ENCODE data around the gene KRIT1.
"Not testable (repeated sequence)": the region's sequence is repeated elsewhere in the genome, so short reads cannot be mapped to it uniquely, and the experiment has no call there.

Gene KRIT1

DNA sequence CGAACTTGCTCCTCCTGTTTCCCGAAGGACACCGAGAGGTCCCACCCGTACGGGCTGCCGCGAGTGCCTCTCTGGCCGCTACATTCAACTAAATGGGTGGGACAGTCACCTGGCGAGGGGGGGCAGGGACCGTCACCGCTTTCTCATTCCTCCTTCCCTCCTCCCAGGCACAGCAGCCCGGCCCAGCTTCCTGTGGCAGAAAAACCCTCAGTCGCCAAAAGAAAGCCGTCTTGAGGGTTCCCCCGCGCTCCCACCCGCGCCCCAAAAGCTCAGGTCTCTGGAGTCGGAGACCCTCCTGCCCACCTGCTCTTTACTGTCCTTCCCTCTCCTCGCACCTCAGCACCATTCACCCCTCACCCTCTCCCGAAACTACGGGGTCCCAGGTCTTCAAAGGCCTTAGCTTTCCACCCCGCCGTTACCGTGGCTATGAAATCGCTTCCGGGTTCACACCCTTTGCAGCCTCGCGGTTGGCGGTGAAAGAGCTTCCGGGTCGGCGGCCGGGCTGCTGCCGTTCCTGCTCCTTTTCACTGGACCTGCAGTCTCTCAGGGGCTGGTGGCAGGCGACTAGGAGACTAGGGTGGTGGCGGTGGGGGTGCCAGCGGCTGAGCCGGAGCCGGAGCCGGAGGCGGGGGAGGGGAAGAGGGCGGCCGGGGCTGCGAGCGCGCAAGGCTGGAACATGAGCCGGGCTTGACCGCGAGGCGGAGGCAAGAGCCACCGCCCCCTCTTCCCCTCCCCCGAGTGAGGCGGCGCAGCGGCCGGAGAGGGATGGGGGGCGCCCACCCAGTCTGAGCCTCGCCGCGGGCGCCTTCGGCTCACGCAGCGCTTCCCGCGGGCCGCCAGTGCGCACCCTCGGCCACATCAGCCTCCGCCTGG lies at the start of gene KRIT1, which contains the start of gene ANKIB1:
KRIT1 (minus strand) TSS at position 428 of the 873 bp plus-strand sequence. CDS start 3,779 bp downstream, outside the sequence.
ANKIB1 (plus strand) TSS at position 488 of the 873 bp plus-strand sequence. CDS start 49,005 bp downstream, outside the sequence.
- peak; percentile 85 for DNase-seq

DNA sequence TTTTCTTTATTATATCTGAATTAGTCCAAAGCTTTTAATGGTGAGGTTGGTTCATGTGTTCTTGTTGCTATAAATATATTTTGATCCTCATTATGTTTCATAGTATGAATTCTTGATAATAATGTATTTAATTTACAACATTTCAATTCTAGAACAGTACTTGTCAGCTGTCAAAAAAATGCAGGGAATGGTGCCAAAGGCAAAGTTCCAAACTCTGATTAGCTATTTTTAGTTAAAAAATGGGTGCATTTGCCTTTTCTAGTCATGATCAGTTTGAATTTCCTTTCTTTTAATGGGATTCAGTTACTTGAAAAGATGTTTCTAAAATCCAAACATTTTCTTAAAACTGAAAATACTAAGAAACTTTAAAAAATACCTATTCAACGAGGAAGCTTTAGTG lies 49.7 kb upstream of the KRIT1 start:
- no peak for DNase-seq

DNA sequence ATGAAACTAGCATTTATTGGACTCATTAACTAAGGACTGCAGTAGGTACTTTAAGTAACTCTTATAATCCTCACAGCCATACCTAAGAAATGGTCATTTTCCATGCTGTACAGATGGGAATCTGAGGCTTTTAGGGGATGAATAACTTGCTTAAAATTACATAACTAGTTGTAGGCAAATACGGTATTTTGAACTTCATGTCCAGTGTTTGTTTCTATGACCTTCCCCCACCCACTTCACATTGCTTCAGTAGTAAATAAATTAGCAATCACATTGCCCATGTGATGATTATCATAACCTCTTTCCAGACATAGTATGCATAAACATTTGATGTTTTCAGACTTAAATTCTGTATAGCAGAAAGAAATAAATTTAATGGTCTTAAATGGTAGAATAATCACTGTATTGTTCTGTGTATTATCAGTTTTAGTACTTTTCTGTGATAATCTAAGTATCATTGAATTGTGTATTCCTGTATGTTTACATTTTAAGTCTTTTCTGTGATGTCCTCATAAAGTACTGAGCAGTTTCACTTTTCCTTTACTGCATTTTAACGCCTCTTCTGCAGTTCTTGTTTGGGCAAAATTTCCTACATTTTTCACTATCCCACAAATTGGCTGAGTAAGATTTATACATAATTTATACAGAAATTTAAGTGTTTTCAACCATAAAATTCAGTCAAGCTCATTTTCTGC lies 48.3 kb upstream of the KRIT1 start:
- no peak for DNase-seq

DNA sequence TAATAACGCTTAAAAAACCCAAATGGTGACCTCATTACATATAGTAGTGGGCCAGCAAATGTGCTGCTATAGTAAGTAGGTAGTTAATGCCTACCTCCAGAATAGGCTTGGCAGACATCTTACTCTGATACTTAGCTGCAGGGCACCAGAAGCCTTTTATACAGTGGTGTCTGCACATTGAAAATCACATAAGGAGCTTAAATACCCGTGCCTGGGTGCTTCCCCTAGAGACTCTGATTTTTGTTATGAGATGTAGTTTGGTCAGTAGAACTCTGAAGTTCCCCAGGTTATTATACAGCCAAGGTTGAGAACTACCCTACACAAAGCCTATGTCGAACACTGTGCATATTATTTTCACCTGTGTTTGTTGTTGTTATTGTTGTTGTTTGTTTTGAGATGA lies 47.3 kb upstream of the KRIT1 start:
- no peak for DNase-seq

DNA sequence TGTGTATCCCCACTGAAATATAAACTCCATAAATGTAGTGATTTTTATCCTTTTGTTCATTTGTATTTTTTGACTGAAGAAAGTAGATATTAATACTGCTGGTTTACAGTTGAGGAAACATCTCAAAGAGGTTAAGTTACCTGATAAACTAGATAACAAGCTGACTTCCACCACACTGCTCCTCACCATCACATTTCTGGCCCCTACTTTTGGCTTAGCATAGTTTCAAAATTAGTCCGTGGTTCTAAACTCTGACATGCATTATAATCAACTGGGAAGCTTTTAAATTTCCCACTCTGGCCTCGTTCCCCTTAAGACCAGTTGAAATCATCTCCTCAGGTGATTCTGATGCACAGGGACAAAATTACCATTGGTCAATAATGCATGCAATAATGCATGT lies 43.6 kb upstream of the KRIT1 start:
- DNase-seq, result no peak

DNA sequence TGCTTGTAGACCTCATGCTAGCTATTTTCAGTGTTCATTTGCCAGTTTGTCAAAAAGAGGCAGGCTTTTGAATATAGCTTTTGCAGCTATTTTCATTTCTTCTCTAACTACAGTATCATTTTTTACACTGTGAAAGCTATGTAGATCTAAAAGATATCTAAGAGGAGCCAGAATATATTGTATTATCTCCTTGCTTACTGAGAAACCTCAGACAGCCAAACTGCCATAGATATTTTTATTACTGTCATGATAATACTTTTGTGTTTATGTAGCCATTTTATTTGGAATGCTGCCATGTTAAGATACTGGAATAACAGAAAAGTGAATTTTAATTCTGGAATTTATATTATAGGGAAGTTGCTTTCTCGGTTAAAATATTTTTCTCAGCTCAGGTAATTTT lies 37.2 kb upstream of the KRIT1 start:
- DNase-seq, result no peak

DNA sequence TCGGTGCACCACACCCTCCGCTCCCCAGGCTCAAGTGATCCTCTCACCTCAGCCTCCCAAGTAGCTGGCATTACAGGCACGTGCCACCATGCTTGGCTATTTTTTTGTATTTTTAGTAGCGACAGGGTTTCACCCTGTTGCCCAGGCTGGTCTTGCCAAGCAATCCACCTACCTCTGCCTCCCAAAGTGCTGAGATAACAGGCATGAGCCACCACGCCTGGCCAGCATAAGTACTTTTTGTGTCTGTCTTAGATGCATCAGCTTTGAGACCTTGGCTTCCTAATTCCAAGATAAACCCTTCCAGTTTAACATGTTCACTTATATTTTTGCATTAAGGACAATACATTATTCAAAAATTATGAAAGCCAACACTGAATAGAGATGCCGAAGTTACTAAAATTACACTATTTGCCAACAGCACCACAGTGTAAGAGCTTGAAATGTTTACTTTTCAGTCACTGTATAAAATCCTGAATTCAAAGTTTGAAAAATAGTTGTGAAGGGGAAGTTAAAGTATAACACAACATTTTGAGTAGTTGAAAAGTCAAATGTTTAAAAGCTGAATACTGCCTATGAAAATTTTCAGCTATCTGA lies 36.6 kb upstream of the KRIT1 start:
- DNase-seq, result no peak

DNA sequence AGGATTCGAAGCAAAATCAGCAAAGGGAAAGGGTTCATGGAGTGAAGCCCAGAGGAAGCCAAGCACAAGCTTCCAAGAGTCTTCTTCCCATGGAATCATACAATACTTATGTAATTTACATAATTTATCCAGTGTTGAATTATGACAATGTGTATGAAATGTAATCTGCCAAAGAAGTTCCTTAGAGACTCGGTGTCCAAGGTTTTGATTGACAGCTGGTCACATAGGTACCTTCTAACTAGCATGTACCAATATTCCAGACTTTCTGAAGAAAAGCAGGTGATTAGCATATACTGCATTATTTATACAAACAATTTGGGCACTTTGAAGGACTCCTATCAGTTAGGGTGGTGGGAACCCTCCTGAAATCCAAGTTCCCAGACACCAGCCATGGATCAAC lies 35.3 kb upstream of the KRIT1 start:
- DNase-seq, result no peak

DNA sequence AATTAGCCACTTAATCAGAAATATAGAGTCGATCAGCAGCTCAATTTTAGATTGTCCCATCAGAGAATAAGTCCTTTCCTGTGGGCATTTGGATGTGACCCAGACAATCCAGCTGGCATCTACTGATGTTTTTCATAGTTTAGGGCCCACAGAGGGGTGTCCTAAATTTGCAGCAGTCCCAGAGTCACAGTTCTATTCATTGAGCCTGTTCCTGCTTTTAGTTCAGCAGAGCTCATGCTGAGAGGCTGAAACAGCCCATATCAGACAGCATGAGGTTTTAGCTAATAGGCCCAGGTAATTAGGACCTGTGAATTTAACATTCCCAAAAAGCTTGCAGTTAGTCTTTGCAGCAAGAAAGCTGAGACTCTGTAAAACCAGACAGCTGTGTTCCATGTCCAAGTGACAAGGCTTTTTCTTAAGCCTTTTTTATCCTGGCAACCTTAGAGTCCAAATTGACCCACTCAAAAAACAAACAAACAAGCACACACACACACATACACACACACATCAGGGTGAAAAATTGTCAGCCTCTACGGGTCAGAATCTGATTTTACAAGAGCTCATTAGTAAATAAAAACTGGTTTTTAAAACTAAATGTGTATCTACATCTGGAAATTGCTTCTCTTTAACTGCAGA lies 33.8 kb upstream of the KRIT1 start:
- DNase-seq, result no peak

DNA sequence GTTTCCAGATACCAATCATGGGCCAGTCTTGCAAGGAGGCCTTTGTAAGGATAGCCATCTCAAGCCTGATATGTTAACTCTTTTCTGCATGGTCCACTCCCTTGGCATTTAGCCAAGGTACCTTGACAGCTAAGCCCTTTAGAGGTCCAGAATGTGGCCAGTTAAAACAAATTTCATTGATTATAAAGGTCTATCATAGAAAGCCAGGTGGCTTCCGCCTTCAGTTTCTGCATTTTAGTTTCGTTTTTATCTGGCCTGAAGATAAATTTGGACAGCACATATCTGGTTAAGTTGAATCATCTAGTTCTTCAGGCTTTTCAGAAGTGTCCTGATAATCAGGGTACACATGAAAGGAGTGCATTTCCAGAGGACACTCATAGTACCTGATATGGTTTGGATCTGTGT lies 30.7 kb upstream of the KRIT1 start:
- no peak for DNase-seq

DNA sequence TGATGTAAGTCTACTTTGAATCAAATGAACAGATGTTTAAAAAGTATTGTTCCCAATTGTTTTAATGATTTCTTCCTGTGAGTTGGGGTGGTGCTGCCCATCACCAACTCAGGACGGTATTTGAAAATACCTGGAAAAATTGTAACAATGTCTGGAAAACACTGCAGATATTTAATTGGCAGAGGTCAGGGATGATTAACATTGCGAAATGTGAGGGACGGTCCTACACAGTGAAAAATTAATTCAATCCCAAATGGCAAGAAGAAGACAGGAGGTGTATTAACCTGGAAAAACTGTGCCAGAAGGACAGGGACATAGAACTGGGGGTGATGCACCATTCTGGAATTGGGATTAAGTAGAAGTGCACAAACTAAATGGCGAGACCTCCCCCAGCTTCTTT lies 29.6 kb upstream of the KRIT1 start:
- DNase-seq, result no peak

DNA sequence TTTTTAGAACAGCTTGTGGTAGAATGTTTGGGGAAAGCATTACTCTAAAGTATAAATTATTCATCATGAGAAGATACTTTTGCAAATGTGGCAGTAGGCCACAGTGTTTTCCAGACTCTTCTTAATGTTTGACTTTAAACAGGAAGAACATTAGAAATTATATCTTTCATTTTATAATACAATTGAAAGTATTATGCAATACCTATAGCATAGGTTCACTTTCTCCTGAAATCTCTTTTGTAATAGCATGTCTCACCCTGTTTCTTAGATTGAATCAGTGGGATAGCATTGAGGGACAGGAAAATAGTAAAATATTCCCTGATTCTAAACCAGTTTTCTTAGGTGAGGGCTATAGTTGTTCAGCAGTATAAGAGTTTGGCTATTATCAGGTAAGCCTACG lies 23.2 kb upstream of the KRIT1 start:
- DNase-seq, result no peak

DNA sequence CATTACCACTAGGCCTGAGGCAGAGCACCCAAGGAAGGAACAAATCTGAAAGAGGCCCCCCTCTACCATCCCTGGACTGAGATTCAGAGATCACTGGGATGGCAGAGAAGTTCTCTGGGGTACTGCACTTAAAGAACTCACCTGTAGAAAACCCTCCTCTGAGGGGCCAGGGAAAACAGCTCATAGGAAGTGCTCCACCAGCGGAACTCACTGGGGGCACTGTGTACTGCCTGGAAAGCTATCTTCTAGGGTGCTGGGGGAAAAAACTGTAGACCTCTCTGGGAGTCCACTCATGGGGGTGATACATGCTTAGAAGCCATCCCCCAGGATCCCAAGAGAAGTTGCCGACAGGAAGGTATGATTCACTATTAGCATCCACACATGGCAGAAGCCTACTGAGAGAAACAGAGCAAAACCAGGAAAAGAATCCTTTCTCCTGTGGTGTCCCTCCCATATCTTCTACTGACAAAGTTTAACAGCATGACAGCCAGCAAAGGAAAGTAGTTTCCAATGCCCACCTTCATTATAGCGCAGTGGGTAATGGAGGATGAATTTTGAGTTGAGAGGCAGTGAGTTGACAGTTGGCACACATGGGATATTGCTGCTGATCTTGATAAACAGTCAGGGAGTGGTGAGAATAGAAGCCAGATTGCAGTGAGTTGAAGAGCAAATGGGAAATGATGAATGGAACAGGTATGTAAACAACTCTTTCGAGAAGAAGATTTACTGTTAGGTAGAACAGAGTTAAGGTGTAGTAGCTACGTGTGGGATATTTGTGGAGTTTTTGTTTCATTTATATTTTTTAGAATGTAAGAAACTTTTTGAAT lies 20.9 kb upstream of the KRIT1 start:
- DNase-seq, result no peak

DNA sequence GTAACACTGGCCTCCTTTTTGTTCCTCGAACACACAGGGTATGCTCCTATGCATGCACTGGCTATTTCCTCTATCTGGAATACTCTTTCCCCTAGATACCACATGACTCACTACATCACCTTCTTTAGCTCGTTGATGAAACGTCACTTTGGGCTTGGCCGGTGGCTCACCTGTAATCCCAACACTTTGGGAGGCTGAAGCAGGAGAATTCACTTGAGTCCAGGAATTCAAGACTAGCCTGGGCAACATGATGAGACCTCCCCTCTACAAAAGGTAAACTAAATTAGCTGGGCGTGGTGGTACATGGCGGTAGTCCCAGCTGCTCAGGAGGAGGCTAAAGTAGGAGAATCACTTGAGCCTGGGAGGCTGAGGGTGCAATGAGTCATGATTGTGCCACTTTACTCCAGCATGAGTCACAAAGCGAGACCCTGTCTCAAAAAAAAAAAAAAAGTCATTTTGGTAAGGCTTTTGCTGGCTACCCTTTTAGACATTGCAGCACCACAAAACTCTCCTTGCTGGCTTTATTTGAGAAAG lies 14.6 kb upstream of the KRIT1 start:
- no peak for DNase-seq

DNA sequence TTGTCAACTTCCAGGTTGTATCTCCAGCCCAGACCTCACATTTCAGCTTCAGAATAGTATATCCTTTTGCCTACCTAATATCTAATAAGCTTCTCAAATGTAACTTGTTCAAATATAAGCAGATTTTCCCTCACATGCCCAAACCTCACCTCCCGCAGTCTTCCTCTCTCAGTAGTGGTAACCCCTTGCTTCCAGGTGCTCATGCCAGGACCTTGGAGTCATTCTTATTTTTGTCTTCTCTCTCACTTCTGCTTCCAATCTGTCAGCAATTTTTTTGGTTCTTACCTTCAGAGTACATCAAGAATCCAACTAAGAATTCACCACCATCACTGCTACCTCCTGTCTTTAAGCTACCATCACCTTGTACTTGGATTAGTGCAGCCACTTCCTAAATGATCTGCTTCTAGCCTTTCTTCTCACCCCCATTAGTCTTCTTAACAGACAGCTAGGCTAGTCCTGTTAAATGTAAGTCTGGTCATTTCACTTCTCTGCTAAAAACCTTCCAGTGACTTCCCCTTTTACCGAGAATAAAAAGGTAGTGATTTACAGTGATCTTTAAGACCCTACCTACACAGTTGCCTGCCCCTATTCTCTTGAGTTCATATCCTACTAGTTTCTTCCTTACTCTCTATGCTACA lies 14.0 kb upstream of the KRIT1 start:
- DNase-seq, result no peak

DNA sequence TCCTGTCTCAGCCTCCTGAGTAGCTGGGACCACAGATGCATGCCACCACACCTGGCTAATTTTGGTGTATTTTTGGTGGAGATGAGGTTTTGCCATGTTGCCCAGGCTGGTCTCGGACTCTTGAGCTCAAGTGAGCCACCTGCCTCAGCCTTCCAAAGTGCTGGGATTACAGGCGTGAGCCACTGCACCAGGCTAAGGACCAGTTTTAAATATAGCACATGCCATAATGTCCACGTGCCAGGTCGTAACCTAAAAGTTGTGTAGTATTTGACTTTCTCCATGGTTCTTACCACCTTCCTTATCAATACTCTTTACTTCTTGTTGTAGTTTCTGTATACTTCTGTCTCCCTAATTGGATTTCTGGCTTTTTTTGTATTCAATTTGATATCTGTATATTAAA lies 13.3 kb upstream of the KRIT1 start:
- no peak for DNase-seq

DNA sequence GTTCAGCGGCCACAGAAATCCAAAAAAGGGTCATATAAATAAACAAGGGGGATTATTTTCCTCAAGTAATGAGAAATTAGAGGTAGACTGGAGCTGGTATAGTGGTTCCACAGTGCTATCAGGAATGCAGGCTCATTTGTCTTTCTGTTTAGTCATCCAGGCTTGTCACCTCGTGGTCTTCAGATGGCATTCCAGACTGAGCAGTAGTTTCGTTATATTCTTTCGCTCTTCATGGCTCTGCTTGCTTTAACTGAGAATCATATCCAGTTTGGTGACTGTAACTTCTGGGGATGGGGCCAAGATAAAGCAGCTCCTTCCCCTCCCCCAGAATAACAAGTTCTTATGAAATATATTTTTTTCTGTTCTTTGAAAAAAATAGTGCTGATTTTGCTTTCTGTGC lies 9.6 kb upstream of the KRIT1 start:
- no peak for DNase-seq

DNA sequence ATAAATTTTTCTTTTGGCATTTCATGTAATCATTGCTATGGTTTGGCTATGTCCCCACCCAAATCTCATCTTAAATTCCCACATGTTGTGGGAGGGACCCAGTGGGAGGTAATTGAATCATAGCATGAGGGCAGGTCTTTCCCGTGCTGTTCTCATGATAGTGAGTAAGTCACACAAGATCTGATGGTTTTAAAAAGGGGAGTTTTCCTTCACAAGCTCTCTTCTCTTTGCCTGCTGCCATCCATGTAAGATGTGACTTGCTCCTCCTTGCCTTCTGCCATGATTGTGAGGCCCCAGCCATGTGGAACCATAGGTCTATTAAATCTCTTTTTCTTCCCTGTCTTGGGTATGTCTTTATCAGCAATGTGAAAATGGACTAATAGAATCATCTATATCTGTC lies 9.1 kb upstream of the KRIT1 start:
- DNase-seq, result not testable (repeated sequence)

DNA sequence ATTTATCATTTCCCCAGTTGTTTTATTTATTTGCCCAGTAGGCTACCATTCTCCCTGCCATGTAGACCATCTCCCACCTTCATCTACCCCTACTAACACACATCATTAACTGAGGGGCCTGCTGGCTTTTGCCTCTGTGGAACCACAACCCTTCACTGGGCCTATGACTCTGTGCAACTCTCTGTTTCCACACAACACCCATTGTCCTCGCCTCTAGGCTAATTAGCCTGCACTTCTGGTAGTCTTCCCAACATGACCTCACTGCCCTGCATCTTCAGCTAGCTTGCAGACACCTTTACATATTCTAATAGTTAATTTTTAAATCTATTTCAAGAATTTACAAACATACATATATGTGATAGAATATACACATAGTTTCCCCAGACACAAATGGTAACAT lies 7.5 kb upstream of the KRIT1 start:
- DNase-seq, result no peak

DNA sequence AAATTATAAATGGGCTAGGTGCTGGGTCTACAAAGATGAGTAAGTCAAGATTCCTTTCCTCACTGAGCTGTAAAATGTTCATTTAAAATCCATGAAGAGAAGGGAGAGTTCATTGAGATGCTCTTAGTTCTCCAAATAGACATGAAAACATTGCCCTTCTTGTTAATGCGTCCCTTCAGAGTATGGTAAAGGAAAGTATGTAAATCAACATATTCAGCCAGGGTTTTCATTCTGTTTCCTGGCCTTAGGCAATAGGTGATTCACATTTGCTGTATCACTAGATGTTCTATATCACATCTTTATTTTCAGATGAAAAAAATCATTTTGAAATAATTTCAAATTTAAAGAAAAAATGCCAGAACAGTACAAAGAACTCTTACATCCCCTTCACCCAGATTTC lies 5.5 kb upstream of the KRIT1 start:
- DNase-seq, result no peak

DNA sequence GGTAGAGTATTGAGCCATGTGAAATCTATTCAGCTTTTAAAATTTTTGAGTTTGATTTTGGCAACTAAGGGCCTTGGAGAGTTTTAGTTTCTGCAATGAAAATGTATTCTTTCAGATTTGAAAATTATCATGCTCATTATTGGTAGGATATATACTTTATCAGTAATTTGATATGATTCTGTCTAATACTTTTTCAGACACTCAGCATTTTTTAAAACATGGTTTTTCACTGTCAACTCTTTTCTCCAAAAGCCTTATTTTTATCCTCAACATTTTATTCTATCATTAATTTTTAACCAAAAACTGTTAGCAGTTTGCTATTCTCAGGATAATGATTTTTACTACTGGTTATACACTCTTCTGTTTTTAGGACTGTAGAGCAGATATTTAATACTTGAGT lies 4.9 kb upstream of the KRIT1 start:
- no peak for DNase-seq

All from NCI-H2171 (cell line).